Peyer's patch (tissue), 4 donors: Measurements from ENCODE around the gene SLC25A21.

Experiments used
- CTCF ChIP-seq, 6 experiments: fragments of 450-650 bp in 4 of 6; fragments of 200-600 bp in 2 of 6; sonication (generic) in 1 of 6; IDR thresholded peaks; one replicate each; pipeline ENCODE4 v1.5.1; 2017 to 2019; ENCODE audit warnings: antibody characterized with exemption in 6 of 6, mild to moderate bottlenecking in 3 of 6, moderate library complexity in 1 of 6
- POLR2A ChIP-seq, 2 donors: fragments of 450-650 bp; IDR thresholded peaks; one replicate each; pipeline ENCODE4 v1.5.1; 2017; ENCODE audit warnings: antibody characterized with exemption in 2 of 2, mild to moderate bottlenecking in 2 of 2, moderate library complexity in 2 of 2

GRCh38 chr14:36751106-36751505, 421.3 kb downstream of the SLC25A21 start:
- no peak for TF ChIP-seq CTCF (IDR thresholded peaks at IDR 0.05)
- no peak for TF ChIP-seq POLR2A (IDR thresholded peaks at IDR 0.05)
